Left renal pelvis (tissue), 4 donors: ENCODE measurements around the gene CYTL1. TPM values are rescaled to one million over a fixed set of nuclear protein-coding genes. Genes with fewer than 3 reads are reported as not detected.
"Not testable (repeated sequence)": the region's sequence is repeated elsewhere in the genome, so short reads cannot be mapped to it uniquely, and the experiment has no call there.

Source experiments
- DNase-seq, 4 donors: peaks; one replicate each; pipeline ENCODE4 v3.0.0-alpha.2; 2013; ENCODE audit warnings: low read depth in 4 of 4, low spot score in 3 of 4
- polyA plus RNA-seq, 4 donors: library from polyadenylated mRNA; unstranded; fragments of 120-200 nt; gene quantifications; one replicate each; pipeline ENCODE4 v1.2.1, GENCODE V29; 2013; ENCODE audit not compliant: insufficient read length in 4 of 4

Gene CYTL1
- polyA plus RNA-seq, 4 donors: 3.9 to 13.1 (median 7.8) TPM

DNA sequence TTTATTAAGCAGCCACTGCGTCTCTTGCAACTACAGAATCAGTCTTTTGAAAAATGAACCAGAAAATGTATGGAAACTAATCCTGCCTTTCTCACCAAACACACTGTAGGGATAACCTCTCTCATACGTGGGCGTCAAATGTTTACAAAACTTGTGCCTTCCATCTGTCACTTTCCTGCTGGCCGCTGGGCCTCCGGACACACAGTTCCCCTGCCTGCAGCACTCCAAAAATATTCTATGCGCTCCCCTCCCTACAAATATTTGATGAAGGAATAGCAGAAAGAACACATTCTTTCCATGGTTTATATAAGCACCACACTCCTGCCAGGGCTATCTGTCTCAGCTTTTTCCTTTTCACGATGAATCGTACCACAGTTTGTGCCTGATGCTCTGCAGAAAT is 14.9 kb upstream of the CYTL1 start:
- no peak for DNase-seq

DNA sequence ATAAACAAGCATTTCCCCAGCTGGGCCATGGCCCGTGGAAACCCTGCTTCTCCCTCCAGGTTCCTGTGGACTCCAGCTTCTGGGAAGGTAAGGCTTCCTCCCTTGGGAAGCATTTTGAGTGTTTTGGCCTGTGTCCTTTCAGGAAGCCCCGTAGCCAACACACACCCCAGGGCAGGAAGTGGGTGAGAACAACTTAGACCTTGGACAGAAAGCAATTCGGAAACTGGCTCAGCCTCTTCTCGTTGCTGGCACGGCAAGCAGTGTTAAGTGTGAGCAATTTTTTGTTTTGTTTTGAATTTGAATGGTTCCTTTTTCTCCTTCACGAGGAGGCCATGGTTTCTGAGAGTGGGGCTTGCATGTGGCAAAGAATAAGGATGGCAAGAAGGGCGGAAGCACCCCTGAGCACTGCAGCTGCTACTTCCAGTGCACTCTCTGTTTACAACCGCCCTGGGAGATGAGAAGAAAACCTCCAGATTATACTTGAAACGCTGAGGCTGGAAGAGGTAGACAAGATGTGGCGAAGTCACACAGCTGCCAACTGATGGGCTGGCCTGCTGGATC is 14.1 kb upstream of the CYTL1 start:
- DNase-seq: no peak

DNA sequence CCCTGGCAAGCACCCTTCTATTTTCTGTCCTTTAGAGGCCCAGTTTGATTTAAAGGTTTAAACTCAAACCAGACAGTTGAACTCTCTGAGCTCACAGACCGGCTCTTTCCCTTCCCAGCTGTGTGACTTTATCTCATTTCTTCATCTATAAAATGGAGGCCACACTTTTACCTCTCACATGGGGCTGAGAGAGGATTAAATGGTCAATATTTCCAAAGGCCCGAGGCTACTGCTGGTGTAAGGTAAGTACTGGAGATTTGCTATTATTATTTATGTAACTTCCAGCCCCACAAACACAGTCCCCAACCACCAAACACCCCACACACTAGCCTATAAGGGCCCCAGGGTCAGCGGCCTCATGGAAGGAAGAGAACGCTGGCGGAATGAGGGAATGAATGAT is 13.6 kb upstream of the CYTL1 start:
- DNase-seq: no peak

DNA sequence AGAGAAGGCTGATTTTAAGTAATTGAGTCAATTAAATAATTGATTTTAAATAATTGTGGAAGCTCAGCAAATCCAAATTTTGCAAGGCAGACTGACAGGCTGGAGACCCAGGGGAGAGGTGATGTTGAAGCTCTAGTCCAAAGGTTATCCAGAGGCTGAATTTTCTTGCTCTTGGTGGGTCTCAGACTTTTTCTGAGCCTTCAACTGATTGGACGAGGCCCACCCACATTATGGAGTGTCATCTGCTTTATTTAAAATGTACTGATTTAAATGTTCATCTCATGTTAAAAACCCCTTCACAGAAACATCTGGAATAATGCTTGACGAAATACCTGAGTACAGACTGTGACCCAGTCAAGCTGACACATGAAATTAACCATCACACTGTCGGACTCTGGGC is 11.7 kb upstream of the CYTL1 start:
- DNase-seq: no peak

DNA sequence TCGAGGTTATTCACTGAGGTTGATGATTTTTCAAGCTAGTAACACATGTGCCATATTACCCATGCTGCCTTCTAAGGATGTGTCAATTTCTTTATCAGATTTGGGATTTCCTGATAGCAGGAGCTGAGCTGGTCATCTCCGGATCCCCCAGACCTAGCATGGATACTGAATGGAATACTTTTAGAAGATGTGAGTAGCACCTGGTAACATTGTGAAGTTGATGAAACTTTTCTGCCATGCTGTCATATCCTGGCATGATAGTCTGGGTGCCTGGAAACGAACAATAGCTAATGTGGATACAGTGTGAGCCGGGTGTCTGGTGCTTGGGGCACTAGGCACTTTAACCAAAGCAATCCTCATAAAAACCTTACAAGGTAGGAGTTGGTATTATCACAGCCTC is 11.0 kb upstream of the CYTL1 start:
- DNase-seq: no peak

DNA sequence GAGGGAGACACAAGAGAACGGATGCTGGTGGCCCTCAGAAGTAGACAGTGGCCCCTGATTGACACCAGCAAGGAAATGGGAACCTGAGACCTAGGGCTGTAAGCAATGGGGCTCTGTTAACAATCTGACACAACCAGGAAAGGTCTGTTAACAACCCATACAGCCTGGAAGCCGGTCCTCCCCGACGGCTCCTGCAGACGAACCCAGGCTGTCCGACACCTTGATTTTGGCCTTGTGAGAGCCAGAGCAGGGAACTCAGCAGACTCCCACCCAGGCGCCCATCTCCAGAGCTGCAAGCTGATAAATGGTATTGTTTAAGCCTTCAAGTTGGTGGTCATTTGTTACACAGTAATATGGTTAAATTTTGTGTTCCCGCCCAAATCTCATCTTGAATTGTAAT is 10.2 kb upstream of the CYTL1 start:
- no peak for DNase-seq

DNA sequence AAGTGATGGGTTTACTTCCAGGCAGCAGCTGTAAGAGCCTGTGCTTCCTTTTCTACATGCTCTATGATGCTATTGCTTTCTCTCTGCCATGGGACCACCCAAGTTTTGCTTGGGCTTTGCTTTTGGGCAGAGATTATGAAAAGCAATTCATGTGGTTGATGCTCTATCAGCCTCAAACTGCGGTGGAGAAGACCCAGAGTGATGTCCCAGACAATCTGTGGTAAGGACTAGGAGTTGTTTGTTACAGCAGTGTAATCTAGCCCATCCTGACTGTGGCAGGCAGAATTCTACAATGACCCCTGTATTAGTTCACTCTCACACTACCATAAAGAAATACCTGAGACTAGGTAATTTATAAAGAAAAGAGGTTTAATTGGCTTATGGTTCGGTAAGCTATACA is 9.2 kb upstream of the CYTL1 start:
- DNase-seq: no peak

DNA sequence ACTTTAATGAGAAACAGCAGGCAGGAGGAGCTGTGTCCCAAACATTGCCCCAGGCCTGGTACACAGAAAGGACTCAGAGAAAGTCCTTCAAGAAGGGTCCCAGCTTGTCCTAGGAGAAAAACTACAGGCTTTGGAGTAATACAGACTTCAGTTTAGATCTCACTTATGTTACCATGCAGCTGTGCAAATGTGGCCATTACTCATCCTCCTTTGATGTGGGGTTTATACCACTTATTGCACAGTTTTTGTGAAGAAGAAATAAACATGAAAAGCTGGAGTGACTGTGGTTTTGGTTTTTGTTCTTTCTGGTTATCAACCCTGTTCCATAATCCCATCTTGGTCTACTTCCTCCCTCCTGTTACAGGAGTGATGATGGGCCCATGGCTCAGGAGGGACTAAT is 8.1 kb upstream of the CYTL1 start:
- DNase-seq: no peak

DNA sequence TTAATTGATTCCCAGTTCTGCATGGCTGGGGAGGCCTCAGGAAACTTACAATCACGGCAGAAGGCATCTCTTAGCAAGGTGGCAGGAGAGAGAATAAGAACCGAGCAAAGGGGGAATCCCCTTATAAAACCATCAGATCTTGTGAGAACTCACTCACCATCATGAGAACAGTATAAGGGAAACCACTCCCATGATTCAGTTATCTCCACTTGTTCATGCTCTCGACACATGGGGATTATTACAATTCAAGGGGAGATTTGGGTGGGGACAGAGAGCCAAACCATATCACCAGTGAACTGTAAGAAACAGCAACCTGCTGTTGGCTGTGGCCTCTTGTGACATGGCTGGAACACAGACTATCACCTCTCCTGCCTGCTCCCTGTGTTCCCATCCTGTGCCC is 7.1 kb upstream of the CYTL1 start:
- no peak for DNase-seq

DNA sequence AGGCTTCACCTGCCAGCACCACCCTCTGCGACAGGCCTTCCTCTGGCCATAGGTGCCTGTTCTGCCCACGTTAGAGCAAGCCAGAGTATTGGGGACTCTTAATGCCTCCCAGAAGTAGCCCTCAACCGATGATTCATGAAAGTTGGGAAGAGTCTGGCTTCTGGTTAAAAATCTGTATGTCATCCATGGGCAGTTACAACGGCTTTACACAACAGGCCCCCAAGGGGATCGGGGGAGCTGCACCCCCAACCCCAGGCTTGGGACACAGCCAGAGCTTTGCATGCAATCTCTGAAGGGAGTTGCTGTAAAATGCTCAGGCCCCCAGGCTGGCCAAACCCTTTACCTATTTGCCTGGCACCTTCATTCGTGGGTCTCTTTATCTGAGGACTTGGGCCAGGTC is 5.4 kb upstream of the CYTL1 start:
- no peak for DNase-seq

DNA sequence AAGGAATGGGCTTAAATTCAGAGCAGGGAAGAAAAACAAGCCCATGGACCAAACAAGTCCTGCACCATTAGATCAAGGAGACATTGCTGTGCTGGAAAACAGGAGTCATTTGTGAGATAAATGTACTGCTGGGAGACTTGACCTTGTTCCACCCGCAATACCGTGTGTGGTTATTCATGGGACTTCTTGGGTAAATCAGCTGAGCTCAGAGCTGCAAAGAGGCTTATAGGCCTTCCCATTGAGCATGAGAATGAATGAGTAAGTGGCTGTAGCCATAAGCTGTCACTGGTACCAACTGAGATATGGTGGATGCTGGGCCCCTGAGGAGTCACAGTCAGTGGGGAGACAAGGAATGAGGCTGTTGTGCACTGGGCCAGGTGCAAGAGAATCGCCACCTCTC is 2.3 kb upstream of the CYTL1 start:
- DNase-seq: no peak

DNA sequence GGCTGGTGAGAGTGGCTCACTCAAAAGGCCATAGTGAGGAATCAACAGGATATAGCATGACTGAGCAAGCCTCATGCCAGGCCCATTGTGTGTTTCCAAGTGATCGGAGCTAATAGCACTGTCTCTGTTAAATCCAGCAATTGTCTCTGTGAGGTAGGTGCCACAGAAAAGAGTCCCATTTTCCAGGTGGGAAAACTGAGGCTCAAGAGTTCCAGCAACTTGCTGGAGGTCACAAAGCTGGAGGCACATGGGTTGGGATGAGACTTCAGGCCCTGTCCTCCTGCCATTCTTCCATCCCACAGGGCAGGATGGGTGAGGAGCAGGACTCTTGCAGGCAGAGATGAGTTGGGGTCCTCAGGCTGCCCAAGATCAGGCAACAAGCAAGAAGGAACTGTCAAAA is 1.1 kb upstream of the CYTL1 start:
- DNase-seq: no peak

DNA sequence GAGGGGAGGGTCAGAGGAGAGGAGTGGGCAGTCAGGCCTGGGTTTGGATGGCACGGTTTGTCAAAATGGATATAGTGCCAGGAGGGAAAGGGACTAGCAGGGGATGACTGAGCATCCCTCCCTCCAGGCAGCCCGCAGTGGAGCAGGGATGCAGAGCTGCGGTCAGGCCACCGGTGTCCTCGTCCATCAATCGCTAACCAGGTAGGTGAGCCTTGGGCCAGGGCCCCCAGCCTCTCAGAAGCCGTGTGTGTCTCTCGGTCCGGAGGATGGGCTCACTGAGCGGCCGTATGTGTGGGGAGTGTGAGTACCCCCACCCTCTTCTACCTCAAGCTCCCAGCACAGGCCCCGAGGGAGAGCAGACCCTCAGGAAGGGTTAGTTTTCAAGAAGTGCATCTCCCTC is 538 bp upstream of the CYTL1 start:
- DNase-seq: no peak

DNA sequence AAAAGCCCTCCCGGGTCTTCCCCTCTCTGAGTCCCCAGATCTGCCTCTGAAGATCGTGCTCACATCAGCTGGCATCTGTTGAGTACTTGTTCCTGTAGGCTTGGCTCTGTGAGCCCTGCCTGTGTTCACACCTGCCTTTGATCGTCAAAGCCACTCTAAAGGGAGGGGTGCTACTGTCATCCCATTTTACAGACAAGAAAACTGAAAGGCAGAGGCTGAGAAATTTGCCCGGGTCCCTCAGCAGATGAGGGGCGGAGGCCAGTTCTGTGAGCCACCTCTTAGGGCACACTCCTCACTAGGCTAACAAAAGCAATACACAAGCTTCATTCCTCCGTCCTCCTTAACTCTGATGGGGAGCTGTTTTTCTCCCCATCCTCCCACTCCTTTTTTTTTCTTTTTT is 655 bp downstream of the CYTL1 start:
- DNase-seq: no peak

DNA sequence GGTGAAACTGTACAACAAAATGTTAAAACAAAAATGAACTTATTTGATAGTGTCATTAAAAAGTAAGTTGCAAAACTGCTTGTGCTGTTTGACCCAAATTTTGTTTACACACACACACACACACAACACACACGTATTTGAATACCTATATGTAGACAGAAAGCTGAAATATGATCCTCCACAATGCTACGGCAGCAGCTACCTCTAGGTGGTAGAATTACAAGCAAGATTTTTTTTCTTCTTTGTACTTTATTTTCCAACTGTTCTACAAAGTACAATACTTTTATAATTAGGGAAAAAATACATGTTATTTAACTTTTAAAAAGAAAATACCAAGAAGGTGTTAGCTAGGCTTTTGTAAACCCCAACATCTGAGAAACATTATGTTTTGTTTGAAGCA is 1.2 kb downstream of the CYTL1 start:
- no peak for DNase-seq

DNA sequence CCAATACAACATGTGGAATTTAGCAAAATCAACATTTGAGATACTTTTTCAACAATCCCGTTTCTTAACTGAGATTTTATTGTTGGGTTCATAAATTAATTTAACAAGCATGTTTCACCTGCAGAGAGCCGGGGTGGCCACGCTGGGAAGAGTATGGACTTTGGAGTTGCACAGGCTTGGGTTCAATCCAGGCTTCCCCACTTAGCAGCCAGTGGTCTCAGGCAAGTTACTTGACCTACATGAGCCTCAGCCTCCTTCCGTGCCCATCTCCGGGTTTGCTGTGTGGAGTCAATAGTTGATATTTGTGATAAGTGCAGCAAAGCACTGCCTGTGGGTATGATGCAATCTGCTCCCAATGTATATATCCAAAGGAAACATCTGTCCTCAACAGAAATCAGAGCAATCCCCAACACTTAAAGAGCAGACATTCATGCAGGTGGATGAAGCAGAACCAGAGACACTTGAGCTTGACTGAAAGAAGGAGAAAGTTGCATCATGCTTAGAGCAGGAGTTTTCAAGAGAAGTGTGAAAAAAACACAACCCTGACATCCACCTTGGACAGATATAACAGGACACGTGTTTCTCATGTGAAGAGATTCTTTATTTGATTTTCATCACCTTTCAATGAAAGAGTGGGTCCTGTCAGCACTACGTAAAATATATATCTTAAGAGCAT is 5.1 kb downstream of the CYTL1 start:
- DNase-seq: no peak

DNA sequence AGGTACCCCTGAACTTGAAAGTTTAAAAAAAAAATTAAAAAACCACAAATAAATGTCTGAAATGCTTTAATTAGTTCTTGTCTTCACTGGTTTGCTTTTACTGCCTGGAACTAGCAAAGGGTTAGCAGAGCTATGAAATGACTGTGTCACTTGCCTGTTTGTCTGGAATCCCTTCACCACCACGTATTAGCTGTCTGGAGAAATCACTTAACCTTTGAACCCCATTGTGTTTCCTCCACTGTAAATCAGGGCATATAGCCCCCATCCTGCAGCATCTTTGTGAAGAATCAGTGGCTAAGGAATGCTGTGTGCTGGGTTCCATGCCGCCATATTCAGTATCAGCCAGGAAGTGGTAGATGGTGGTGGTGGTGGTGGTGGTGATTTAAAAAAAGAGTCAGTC is 6.3 kb downstream of the CYTL1 start:
- no peak for DNase-seq

DNA sequence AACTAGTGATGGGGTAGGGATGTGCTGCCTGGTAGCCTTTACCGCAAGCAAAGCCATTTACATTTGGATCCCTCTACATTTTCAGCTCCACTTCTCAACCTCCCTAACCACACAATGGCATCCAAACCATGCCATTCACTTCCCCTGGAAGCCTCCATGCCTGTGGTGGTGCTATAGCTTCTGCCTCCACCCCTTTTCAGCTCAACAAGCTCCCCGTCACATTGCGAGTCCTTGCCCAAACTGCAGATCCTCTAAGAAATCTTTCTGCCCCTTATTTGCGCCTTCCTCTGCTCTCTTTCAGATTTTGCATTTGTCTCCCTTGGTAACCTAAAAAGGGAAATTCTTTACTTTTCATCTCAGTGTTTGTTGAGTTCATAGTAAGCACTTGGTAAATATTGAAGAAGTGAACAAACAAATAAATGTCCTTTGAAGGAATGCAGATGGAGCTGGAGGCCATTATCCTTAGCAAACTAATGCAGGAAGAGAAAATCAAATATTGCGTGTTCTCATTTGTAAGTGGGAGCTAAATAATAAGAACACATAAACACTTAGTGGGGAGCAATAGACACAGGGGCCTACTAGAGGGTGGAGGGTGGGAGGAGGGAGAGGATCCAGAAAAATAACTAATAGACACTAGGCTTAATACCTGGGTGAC is 6.9 kb downstream of the CYTL1 start:
- DNase-seq: no peak

DNA sequence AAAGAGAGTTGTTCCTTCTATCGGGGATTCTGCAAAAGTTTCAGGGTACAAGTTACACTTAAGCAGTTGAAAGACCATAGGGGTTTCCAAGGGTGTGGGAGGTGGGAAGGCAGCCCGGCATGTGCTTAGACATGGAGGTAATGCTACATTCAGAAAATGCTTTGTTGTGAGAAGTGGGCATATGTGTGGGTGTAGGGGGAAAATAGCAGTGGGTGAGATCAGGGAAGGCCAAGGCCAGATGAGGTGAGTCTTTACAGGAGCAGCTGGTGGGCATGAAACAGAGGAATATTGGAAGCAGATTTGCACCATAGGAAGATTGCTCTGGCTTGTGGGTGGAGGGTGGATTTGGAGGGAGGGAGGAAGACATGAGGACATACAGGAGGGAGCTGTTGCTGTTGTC is 8.3 kb downstream of the CYTL1 start:
- DNase-seq: no peak

DNA sequence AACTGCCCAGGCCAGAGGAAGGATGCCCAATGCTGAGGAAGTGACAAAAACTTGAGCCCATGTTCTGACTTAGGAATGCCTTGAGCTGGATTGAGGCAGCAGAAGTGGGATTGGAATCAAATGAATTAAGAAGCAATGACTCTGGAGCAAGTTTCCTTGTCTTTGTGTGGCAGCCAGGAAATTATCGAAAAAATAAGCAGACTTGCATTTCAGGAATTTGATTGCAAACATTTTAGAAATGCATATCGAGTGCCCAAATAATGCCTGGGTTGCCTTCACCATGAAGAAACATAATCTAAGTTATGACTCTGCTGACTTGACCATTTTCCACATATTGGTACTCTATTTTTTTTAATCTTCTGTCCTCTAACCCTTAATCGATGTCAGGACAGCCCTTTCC is 9.5 kb downstream of the CYTL1 start:
- DNase-seq: no peak

DNA sequence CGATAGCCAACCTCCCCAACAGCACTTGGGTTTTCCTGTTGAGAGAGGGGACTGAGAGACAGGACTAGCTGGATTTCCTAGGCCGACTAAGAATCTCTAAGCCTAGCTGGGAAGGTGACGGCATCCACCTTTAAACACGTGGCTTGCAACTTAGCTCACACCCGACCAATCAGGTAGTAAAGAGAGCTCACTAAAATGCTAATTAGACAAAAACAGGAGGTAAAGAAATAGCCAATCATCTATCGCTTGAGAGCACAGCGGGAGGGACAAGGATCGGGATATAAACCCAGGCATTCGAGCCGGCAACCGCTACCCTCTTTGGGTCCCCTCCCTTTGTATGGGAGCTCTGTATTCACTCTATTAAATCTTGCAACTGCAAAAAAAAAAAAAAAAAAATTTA is 12.3 kb downstream of the CYTL1 start:
- DNase-seq: not testable (repeated sequence)

DNA sequence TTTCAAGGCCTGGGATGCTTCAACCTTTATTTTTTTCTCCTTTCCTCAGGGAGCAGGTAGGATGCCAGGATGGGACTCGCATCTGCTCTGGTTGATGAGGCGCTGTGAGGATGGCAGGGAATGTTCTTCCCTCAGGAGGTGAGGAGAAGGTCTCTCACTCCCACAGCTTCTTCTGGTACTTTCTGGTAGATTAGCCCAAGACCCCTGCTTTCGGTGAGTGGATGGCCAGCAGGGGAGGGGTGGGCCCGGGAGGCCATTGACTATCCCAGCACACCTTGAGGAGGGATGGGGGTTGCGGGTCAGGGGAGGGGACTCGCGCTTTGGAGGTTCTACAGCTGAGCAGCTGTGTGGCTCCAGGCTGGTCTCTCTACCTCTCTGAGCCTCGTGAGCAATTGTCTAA is 14.8 kb downstream of the CYTL1 start:
- no peak for DNase-seq

DNA sequence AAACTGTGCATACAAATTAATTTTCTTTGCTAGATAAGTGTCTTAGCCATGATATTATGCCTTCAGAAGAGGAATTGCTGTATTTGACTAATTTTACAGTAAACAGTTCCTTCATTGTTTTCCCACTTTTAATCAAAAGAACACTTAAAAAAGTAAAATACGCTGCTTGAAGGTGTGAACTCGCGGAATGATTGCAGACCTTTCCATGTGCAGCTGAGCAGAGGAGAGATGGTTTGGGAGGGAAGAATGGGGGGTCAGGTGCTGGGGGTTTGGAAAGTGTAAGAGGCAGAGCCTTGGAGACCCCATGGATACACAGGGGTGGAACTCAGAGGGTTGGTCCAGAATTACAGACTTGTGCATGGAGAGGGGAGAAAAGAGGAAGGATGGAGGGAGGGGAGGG is 15.3 kb downstream of the CYTL1 start:
- DNase-seq: no peak
